ENCODE results near the gene NIM1K.

Gene NIM1K

DNA sequence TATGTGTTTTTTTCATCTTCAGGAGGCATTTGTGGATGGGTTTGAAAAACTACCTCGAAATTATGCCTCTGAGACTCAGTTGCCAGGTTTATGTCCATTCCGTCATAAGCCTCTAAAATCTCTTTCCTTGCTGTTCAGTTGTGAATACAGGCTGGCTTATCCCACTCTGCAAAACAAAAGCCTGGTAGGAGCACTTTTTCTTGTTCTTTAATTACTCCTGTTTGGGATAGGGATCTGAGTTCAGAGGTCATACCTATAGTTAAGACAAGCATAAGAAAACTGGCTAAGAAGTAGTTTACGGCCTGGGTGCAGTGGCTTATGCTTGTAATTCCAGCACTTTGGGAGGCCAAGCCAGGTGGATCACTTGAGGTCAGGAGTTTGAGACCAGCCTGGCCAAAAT lies 47.0 kb upstream of the NIM1K start:
- Histone ChIP-seq H3K4me1 (ENCODE audit: control insufficient read depth, insufficient read depth, low read length) (peaks cover 3% of the 10 kb centered on the region; the same call in 1 of the 2 replicates), H3K36me3 (ENCODE audit: control insufficient read depth in 2 of 2, insufficient read depth in 1 of 2, low read length in 2 of 2) (peaks cover 32 to 43% of the 10 kb centered on the region in 2 experiments), H3K4me3 (ENCODE audit: low read depth, low read length) (no peak overlapping the region), H3K27ac (ENCODE audit: extremely low read depth, low read depth, low read length) (no peak overlapping the region), H3K9me3 (ENCODE audit: control insufficient read depth, insufficient read depth, low read depth, low read length) (no peaks in the 10 kb centered on the region)
- ChIA-PET POLR2A (interaction anchor here (1.2 kb wide), 1 partner anchor 24 kb away, joined by 5 read pairs; the partner anchor contains the start of gene ZNF131), CTCF (interaction anchor here (0.6 to 1.4 kb wide), 3 partner anchors 16 to 272 kb away, joined by 3 to 6 read pairs (median 4); no protein-coding TSS in a partner anchor)
- TF ChIP-seq ZNF211 (tag by site-specific recombination; IDR thresholded peaks at IDR 0.05; ENCODE audit: low read depth) (no peak), ZNF776 (tag by site-specific recombination; IDR thresholded peaks at IDR 0.05; ENCODE audit: borderline replicate concordance) (no peak), SCRT2 (tag by site-specific recombination; IDR thresholded peaks at IDR 0.05) (no peak), YY2 (tag by site-specific recombination; IDR thresholded peaks at IDR 0.05) (no peak)

DNA sequence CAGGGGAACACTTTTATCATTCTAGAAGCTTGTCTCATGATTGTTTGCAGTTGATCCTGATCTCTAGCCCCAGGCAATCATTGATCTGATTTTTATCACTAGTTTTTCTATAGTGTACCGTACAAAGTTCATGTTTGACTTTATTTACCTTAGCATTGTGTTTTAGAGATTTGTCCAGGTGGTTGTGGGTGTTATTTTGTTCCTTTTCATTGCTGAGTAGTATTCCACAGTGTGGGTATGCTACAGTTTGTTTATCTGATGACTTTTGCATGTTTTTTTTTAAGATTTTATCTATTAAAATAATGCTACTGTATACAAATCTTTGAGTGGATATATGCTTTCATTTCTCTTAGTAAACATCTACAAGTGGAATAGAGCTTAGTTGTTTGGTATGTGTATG lies 45.1 kb upstream of the NIM1K start:
- H3K36me3 ChIP-seq (ENCODE audit: control insufficient read depth in 2 of 2, insufficient read depth in 1 of 2, low read length in 2 of 2): peaks cover 21 to 30% of the 10 kb centered on the region in 2 experiments
- no peaks in the 10 kb centered on the region for H3K9me3 ChIP-seq (ENCODE audit: control insufficient read depth, insufficient read depth, low read depth, low read length)
- H3K27ac ChIP-seq (ENCODE audit: extremely low read depth, low read depth, low read length): no peak overlapping the region
- TF ChIP-seq, protein P1, sequence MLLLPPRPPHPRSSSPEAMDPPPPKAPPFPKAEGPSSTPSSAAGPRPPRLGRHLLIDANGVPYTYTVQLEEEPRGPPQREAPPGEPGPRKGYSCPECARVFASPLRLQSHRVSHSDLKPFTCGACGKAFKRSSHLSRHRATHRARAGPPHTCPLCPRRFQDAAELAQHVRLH (tag by site-specific recombination; IDR thresholded peaks at IDR 0.05): peak; percentile 61; the same call in 1 of the 2 replicates
- TF ChIP-seq ZNF146 (tag by site-specific recombination; IDR thresholded peaks at IDR 0.05) (peak; percentile 99), ZBTB8A (tag by site-specific recombination; IDR thresholded peaks at IDR 0.05) (no peak)
- TF ChIP-seq, protein P2, sequence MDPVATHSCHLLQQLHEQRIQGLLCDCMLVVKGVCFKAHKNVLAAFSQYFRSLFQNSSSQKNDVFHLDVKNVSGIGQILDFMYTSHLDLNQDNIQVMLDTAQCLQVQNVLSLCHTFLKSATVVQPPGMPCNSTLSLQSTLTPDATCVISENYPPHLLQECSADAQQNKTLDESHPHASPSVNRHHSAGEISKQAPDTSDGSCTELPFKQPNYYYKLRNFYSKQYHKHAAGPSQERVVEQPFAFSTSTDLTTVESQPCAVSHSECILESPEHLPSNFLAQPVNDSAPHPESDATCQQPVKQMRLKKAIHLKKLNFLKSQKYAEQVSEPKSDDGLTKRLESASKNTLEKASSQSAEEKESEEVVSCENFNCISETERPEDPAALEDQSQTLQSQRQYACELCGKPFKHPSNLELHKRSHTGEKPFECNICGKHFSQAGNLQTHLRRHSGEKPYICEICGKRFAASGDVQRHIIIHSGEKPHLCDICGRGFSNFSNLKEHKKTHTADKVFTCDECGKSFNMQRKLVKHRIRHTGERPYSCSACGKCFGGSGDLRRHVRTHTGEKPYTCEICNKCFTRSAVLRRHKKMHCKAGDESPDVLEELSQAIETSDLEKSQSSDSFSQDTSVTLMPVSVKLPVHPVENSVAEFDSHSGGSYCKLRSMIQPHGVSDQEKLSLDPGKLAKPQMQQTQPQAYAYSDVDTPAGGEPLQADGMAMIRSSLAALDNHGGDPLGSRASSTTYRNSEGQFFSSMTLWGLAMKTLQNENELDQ (tag by site-specific recombination; IDR thresholded peaks at IDR 0.05; ENCODE audit: low read depth): no peak
- ChIA-PET CTCF (interaction anchor here (0.6 to 2.0 kb wide), 3 partner anchors 23 to 514 kb away, joined by 3 to 8 read pairs (median 3); no protein-coding TSS in a partner anchor), POLR2A (no interaction called here)
- peaks cover 8% of the 10 kb centered on the region; the same call in 1 of the 2 replicates for H3K4me1 ChIP-seq (ENCODE audit: control insufficient read depth, insufficient read depth, low read length)
- H3K4me3 ChIP-seq (ENCODE audit: low read depth, low read length): no peak overlapping the region

DNA sequence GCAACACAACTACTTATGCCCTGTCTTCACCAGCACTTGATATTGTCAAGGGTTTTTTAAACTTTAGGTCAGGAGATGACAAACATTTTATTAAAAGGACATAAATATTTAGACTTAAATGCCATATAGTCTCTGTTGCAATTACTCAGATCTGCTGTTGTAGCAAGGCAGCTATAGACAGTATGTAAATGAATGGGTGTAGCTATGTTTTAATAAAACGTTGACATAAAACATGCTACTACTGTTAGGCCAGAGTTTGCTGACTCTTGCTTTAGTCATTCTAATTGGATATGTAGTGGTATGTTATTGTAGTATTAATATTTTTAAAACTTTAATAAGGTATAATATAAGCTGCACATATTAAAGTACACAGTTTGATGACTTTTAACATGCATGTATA lies 43.6 kb upstream of the NIM1K start:
- TF ChIP-seq ZXDB (tag by site-specific recombination; IDR thresholded peaks at IDR 0.05) (no peak), SCRT1 (tag by site-specific recombination; IDR thresholded peaks at IDR 0.05; ENCODE audit: borderline replicate concordance) (no peak), YY2 (tag by site-specific recombination; IDR thresholded peaks at IDR 0.05) (no peak), ZNF670 (tag by site-specific recombination; IDR thresholded peaks at IDR 0.05; ENCODE audit: low read depth) (no peak), ZFHX2 (tag by site-specific recombination; conservative IDR thresholded peaks at IDR 0.05) (no peak)
- peaks cover 19 to 26% of the 10 kb centered on the region in 2 experiments for H3K36me3 ChIP-seq (ENCODE audit: control insufficient read depth in 2 of 2, insufficient read depth in 1 of 2, low read length in 2 of 2)
- H3K27ac ChIP-seq (ENCODE audit: extremely low read depth, low read depth, low read length): no peak overlapping the region
- POLR2A ChIA-PET: interaction anchor here (0.7 to 0.9 kb wide), 2 partner anchors 27 to 45 kb away, joined by 3 to 4 read pairs; partner anchors contain the start of gene ZNF131
- CTCF ChIA-PET: interaction anchor here (2.0 kb wide), 1 partner anchor 43 kb away, joined by 8 read pairs; no protein-coding TSS in a partner anchor
- H3K9me3 ChIP-seq (ENCODE audit: control insufficient read depth, insufficient read depth, low read depth, low read length): no peaks in the 10 kb centered on the region
- no peak overlapping the region for H3K4me3 ChIP-seq (ENCODE audit: low read depth, low read length)
- peaks cover 8% of the 10 kb centered on the region; the same call in 1 of the 2 replicates for H3K4me1 ChIP-seq (ENCODE audit: control insufficient read depth, insufficient read depth, low read length)

DNA sequence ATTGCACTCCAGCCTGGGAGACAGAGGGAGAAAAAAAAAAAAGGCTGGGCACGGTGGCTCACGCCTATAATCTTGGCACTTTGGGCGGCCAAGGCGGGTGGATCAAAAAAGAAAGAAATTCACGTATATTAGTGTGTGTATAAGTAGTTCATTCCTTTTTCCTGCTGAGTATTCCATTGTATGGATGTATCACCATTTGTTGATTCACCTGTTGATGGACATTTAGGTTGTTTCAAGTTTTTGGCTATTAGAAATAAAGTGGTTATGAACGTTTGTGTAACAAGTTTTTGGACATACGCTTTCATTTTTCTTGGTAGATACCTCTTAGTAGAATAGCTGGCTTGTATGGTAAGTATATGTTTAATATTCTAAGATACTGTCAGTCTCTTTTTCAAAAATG lies 42.8 kb upstream of the NIM1K start:
- H3K27ac ChIP-seq (ENCODE audit: extremely low read depth, low read depth, low read length): no peak overlapping the region
- H3K9me3 ChIP-seq (ENCODE audit: control insufficient read depth, insufficient read depth, low read depth, low read length): no peaks in the 10 kb centered on the region
- peak; percentile 93 for TF ChIP-seq SCRT2 (tag by site-specific recombination; IDR thresholded peaks at IDR 0.05)
- TF ChIP-seq SCRT1 (tag by site-specific recombination; IDR thresholded peaks at IDR 0.05; ENCODE audit: borderline replicate concordance): peak; percentile 84
- TF ChIP-seq ZEB2 (tag by site-specific recombination; IDR thresholded peaks at IDR 0.05): no peak
- no peak for TF ChIP-seq ZNF157 (tag by site-specific recombination; IDR thresholded peaks at IDR 0.05)
- CTCF ChIA-PET: interaction anchor here (0.9 to 1.1 kb wide), 2 partner anchors 44 to 241 kb away, joined by 4 to 5 read pairs; no protein-coding TSS in a partner anchor
- POLR2A ChIA-PET: interaction anchor here (0.6 to 1.9 kb wide), 3 partner anchors 13 to 44 kb away, joined by 3 to 7 read pairs (median 6); partner anchors contain the start of gene ZNF131
- peaks cover 16 to 25% of the 10 kb centered on the region in 2 experiments for H3K36me3 ChIP-seq (ENCODE audit: control insufficient read depth in 2 of 2, insufficient read depth in 1 of 2, low read length in 2 of 2)
- H3K4me3 ChIP-seq (ENCODE audit: low read depth, low read length): no peak overlapping the region
- H3K4me1 ChIP-seq (ENCODE audit: control insufficient read depth, insufficient read depth, low read length): peaks cover 8% of the 10 kb centered on the region; the same call in 1 of the 2 replicates
